NB4 (cell line): ENCODE results near the gene BORCS5.

Experiments
- POLR2A ChIP-seq: IDR thresholded peaks from 2 replicates; pipeline ENCODE4 v1.6.1; 2011; ENCODE audit warnings: mild to moderate bottlenecking; ENCODE audit not compliant: insufficient read length; ENCODE audit errors: extremely low read depth
- TF ChIP-seq, protein P1 (sequence below): IDR thresholded peaks from one replicate; pipeline ENCODE4 v1.5.1; 2012; ENCODE audit warnings: low read depth, low read length

- TF ChIP-seq, protein P1, sequence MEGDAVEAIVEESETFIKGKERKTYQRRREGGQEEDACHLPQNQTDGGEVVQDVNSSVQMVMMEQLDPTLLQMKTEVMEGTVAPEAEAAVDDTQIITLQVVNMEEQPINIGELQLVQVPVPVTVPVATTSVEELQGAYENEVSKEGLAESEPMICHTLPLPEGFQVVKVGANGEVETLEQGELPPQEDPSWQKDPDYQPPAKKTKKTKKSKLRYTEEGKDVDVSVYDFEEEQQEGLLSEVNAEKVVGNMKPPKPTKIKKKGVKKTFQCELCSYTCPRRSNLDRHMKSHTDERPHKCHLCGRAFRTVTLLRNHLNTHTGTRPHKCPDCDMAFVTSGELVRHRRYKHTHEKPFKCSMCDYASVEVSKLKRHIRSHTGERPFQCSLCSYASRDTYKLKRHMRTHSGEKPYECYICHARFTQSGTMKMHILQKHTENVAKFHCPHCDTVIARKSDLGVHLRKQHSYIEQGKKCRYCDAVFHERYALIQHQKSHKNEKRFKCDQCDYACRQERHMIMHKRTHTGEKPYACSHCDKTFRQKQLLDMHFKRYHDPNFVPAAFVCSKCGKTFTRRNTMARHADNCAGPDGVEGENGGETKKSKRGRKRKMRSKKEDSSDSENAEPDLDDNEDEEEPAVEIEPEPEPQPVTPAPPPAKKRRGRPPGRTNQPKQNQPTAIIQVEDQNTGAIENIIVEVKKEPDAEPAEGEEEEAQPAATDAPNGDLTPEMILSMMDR = no peak
- TF ChIP-seq POLR2A = no peak
Measured at GRCh38 chr12:12387501-12387900, 30.6 kb downstream of the BORCS5 start.
